MCF 10A (cell line): ENCODE measurements around the gene ZFAND3. TPM values are rescaled to one million over a fixed set of nuclear protein-coding genes. Genes with fewer than 3 reads are reported as not detected.

Experiments used
- BruUV-seq: library from RNA; stranded (reverse); fragments of 400-500 nt; replicated peaks from 2 replicates; lab custom pipeline; 2021; lab: Mats Ljungman, UMichigan
- CTCF ChIA-PET: fragments of 300-600 bp; sonication (Branson Sonifier 250); formaldehyde crosslinking; extraction: SDS; loops from one replicate; lab custom pipeline; 2021; ENCODE audit warnings: antibody characterized with exemption, inconsistent platforms; lab: Yijun Ruan, JAX
- POLR2A ChIA-PET: fragments of 300-600, 350-650 bp; sonication (Branson Sonifier 250); formaldehyde crosslinking; extraction: SDS; loops from one replicate; lab custom pipeline; 2020; ENCODE audit warnings: antibody characterized with exemption, inconsistent platforms; lab: Yijun Ruan, JAX
- DNase-seq: peaks from one replicate; pipeline ENCODE4 v3.0.0-alpha.2; 2018; ENCODE audit not compliant: unreplicated experiment
- H3K27ac Mint-ChIP-seq: one replicate; pipeline ENCODE4 v1.8.0; 2022; ENCODE audit warnings: mild to moderate bottlenecking, low read depth, mixed read lengths; ENCODE audit not compliant: unreplicated experiment
- H3K27me3 Mint-ChIP-seq: one replicate; pipeline ENCODE4 v1.8.0; 2022; ENCODE audit warnings: mixed read lengths; ENCODE audit not compliant: insufficient read depth, unreplicated experiment
- H3K36me3 Mint-ChIP-seq: one replicate; pipeline ENCODE4 v1.8.0; 2022; ENCODE audit warnings: mild to moderate bottlenecking, moderate library complexity, mixed read lengths; ENCODE audit not compliant: insufficient read depth, unreplicated experiment
- H3K4me1 Mint-ChIP-seq: one replicate; pipeline ENCODE4 v1.8.0; 2022; ENCODE audit warnings: mixed read lengths; ENCODE audit not compliant: insufficient read depth, unreplicated experiment
- H3K4me3 Mint-ChIP-seq: one replicate; pipeline ENCODE4 v1.8.0; 2022; ENCODE audit warnings: mild to moderate bottlenecking, moderate library complexity, mixed read lengths; ENCODE audit not compliant: unreplicated experiment
- H3K9me3 Mint-ChIP-seq: one replicate; pipeline ENCODE4 v1.8.0; 2022; ENCODE audit warnings: mixed read lengths; ENCODE audit not compliant: unreplicated experiment
- intact Hi-C: fragments of 100-400 bp; cut with micrococcal nuclease; formaldehyde crosslinking; loops from 2 replicates; pipeline ENCODE4 v1.14.1; 2022
- total RNA-seq: library from RNA; stranded (reverse); gene quantifications from 2 replicates; pipeline ENCODE4 v1.2.3, GENCODE V29; 2022
- TF ChIP-seq, protein P1 (sequence below): fragments of 200-600 bp; IDR thresholded peaks from one replicate; pipeline ENCODE4 v1.8.0; 2022; ENCODE audit warnings: antibody characterized with exemption, mild to moderate bottlenecking; ENCODE audit not compliant: unreplicated experiment

ZFAND3 gene
- total RNA-seq, 1 experiment from 2014 or later, result 100 TPM

DNA sequence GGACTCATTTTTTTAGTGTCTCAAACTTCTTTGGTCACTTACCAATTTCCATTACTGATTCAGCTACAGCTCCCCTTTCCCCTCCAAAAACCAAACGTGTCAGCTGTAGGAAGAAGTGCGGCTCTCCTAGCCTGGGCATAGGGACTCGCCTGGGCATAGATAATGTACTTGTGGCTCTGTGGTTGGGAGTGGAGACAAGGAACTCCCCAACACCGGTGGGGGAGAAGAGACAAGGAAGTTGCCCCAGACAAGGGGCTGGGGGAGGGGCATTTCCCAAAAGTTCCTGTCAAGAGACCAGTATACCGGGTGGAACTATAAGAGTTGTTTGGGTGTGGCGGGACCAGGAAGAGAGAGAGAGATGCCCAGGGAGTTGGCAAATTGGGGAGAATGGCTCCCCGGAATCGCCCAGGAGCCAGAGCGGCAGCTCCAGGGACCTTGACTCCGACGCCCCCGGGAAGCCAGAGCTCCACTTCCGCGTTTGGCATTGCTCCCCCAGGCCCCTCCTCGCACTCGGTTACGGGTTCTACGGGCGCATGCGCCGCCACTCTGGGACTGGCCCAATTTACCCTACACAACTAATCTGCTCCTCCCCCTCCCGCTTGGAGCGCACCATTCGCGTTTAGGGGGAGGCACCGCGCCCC is 871 bp upstream of the ZFAND3 start:
- peak overlapping the region; percentile 91 for H3K4me3 Mint-ChIP-seq
- intact Hi-C loops, result no loop called here

DNA sequence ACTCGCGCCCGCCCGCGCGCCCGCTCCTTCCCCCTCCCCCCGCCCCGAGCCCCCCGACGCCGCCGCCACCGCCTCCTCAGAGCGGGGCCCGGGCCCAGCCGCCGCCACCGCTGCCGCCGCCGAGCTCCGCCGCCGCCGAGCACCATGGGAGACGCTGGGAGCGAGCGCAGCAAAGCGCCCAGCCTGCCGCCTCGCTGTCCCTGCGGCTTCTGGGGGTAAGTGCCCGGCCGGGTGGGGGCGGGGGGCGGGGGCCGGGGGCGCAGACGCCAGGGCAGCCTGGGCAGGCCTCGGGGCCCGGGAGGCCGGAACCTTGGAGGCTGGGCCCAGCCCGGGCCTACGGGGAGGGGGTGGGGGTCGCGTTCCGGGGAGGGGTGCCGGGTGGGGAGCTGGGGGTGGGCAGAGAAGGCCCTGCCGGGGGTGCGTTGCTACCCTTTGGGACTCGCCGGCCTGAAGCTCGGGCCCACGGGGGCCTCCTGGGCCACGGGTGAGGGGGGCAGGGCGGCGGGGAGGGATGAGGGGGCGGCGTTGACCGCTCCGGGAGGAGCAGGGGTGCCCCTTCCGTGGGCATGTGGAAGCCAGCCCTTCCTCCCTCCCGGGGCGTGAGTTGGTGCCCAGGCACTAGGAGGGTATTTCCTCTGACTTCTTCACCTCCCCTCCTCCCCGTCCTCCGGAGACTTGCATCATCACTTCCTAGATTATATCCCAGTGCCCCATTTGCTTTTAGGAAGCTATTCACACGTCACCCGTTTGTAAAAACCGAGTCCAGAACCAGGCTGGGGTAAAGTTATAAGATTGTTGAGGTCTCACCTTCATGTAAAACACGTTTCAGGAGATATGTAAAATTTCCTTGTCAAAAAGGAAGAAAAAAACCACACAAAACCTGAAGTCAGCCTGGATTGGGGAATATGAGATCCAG is 533 bp downstream of the ZFAND3 start:
- DNase-seq, result peak; percentile 79
- intact Hi-C loops, result loop anchor here (5.0 kb wide), 1 partner anchor 42 kb away; no protein-coding TSS in a partner anchor
- peak overlapping the region; percentile 91 for H3K4me3 Mint-ChIP-seq
- ChIA-PET POLR2A (interaction anchor here (0.5 to 4.3 kb wide), 34 partner anchors 10 to 674 kb away, joined by 3 to 39 read pairs (median 4); no protein-coding TSS in a partner anchor), CTCF (interaction anchor here (0.8 to 1.3 kb wide), 2 partner anchors 29 to 192 kb away, joined by 4 to 5 read pairs; no protein-coding TSS in a partner anchor)
- BruUV-seq, result no TSS peak
- TF ChIP-seq, protein P1, sequence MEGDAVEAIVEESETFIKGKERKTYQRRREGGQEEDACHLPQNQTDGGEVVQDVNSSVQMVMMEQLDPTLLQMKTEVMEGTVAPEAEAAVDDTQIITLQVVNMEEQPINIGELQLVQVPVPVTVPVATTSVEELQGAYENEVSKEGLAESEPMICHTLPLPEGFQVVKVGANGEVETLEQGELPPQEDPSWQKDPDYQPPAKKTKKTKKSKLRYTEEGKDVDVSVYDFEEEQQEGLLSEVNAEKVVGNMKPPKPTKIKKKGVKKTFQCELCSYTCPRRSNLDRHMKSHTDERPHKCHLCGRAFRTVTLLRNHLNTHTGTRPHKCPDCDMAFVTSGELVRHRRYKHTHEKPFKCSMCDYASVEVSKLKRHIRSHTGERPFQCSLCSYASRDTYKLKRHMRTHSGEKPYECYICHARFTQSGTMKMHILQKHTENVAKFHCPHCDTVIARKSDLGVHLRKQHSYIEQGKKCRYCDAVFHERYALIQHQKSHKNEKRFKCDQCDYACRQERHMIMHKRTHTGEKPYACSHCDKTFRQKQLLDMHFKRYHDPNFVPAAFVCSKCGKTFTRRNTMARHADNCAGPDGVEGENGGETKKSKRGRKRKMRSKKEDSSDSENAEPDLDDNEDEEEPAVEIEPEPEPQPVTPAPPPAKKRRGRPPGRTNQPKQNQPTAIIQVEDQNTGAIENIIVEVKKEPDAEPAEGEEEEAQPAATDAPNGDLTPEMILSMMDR, result no peak
- peaks cover 12% of the 10 kb centered on the region for H3K36me3 Mint-ChIP-seq
- no peaks in the 10 kb centered on the region for H3K27me3 Mint-ChIP-seq
- H3K4me1 Mint-ChIP-seq, result peaks cover 31% of the 10 kb centered on the region
- no peaks in the 10 kb centered on the region for H3K9me3 Mint-ChIP-seq
- peak overlapping the region; percentile 98 for H3K27ac Mint-ChIP-seq

More for the DNA sequence above, 871 bp upstream of the ZFAND3 start:
- POLR2A ChIA-PET, result interaction anchor here (0.5 to 4.3 kb wide), 47 partner anchors 9 to 1140 kb away, joined by 3 to 39 read pairs (median 4); partner anchors contain the start of genes CDKN1A and RNF8
- CTCF ChIA-PET, result interaction anchor here (0.5 to 1.7 kb wide), 7 partner anchors 10 to 368 kb away, joined by 3 to 4 read pairs (median 3); no protein-coding TSS in a partner anchor
- Mint-ChIP-seq H3K27me3 (no peaks in the 10 kb centered on the region), H3K36me3 (peaks cover 12% of the 10 kb centered on the region), H3K27ac (peak overlapping the region; percentile 98), H3K4me1 (peaks cover 31% of the 10 kb centered on the region), H3K9me3 (no peaks in the 10 kb centered on the region)
- TF ChIP-seq, protein P1, result no peak
- BruUV-seq, result TSS peak; percentile 83
- DNase-seq, result peak; percentile 97

GRCh38 chr6:37820718-37821079 is 1.2 kb downstream of the ZFAND3 start:
- DNase-seq, result no peak
- TF ChIP-seq, protein P1, result no peak
- Mint-ChIP-seq H3K27ac (peak overlapping the region; percentile 71), H3K4me3 (peak overlapping the region; percentile 91), H3K27me3 (no peaks in the 10 kb centered on the region), H3K4me1 (peaks cover 31% of the 10 kb centered on the region), H3K9me3 (no peaks in the 10 kb centered on the region), H3K36me3 (peaks cover 12% of the 10 kb centered on the region)
- ChIA-PET CTCF (interaction anchor here (1.3 kb wide), 1 partner anchor 30 kb away, joined by 4 read pairs; no protein-coding TSS in a partner anchor), POLR2A (interaction anchor here (0.5 to 4.3 kb wide), 19 partner anchors 9 to 585 kb away, joined by 3 to 39 read pairs (median 3); no protein-coding TSS in a partner anchor)
- intact Hi-C loops, result loop anchor here (5.0 kb wide), 1 partner anchor 42 kb away; no protein-coding TSS in a partner anchor
- BruUV-seq, result TSS peak; percentile 63
